ENCODE results near the gene ERICH2. TPM values are rescaled to one million over a fixed set of nuclear protein-coding genes. Genes with fewer than 3 reads are reported as not detected.

Gene ERICH2
- polyA plus RNA-seq, 1 experiment: not detected

DNA sequence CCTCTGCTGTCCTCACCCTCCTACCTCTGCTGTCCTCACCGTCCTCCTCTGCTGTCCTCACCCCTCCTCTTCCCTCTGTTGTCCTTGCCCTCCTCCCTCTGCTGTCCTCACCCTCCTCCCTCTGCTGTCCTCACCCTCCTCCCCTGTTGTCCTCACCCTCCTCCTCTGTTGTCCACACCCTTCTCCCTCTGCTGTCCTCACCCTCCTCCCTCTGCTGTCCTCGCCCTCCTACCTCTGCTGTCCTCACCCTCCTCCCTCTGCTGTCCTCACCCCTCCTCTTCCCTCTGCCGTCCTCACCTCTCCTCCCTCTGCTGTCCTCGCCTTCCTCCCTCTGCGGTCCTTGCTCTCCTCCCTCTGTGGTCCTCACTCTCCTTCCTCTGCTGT lies 58.3 kb downstream of the ERICH2 start:
- no peak overlapping the region for H3K4me3 ChIP-seq (ENCODE audit: low read depth, low read length)
- TF ChIP-seq, protein P1, sequence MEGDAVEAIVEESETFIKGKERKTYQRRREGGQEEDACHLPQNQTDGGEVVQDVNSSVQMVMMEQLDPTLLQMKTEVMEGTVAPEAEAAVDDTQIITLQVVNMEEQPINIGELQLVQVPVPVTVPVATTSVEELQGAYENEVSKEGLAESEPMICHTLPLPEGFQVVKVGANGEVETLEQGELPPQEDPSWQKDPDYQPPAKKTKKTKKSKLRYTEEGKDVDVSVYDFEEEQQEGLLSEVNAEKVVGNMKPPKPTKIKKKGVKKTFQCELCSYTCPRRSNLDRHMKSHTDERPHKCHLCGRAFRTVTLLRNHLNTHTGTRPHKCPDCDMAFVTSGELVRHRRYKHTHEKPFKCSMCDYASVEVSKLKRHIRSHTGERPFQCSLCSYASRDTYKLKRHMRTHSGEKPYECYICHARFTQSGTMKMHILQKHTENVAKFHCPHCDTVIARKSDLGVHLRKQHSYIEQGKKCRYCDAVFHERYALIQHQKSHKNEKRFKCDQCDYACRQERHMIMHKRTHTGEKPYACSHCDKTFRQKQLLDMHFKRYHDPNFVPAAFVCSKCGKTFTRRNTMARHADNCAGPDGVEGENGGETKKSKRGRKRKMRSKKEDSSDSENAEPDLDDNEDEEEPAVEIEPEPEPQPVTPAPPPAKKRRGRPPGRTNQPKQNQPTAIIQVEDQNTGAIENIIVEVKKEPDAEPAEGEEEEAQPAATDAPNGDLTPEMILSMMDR (IDR thresholded peaks at IDR 0.05; ENCODE audit: low read depth, low read length): no peak
- H3K9me3 ChIP-seq (ENCODE audit: control insufficient read depth, insufficient read depth, low read length): no peaks in the 10 kb centered on the region; the same call in 1 of the 2 replicates
- peaks cover 25% of the 10 kb centered on the region for H3K27me3 ChIP-seq (ENCODE audit: control insufficient read depth, insufficient read depth, low read length)
- POLR2A ChIA-PET: no interaction called here
- no peak overlapping the region for H3K27ac ChIP-seq (ENCODE audit: low read depth, low read length)
- CTCF ChIA-PET: no interaction called here
- no peak for DNase-seq (ENCODE audit: low read depth, low spot score)

DNA sequence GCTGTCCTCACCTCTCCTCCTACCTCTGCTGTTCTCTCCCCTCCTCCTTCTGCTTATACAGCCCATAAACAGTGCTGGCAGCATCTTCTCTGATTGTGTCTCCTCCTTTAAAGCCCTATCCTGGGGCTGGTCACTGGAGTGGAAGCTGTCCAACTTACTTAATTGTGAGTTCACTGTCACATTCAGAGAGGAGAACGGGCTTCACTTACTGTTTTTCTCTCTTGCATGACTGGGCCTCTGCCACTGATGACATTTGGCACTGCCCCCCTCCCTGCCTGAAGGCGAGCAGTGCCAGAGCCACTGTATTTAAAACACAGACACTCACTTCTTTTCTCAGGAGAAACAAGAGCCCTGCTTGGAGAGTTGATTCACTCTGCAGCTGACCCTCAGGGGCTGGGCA lies 58.9 kb downstream of the ERICH2 start:
- TF ChIP-seq, protein P1 (IDR thresholded peaks at IDR 0.05; ENCODE audit: low read depth, low read length): no peak
- Histone ChIP-seq H3K27ac (ENCODE audit: low read depth, low read length) (no peak overlapping the region), H3K27me3 (ENCODE audit: control insufficient read depth, insufficient read depth, low read length) (peaks cover 20% of the 10 kb centered on the region), H3K9me3 (ENCODE audit: control insufficient read depth, insufficient read depth, low read length) (no peaks in the 10 kb centered on the region), H3K4me3 (ENCODE audit: low read depth, low read length) (no peak overlapping the region)
- ChIA-PET POLR2A (no interaction called here), CTCF (interaction anchor here (0.7 kb wide), 1 partner anchor 471 kb away, joined by 5 read pairs; no protein-coding TSS in a partner anchor)
- DNase-seq (ENCODE audit: low read depth, low spot score): no peak

GRCh38 chr2:170830166-170830565 lies 60.0 kb downstream of the ERICH2 start:
- Histone ChIP-seq H3K27ac (ENCODE audit: low read depth, low read length) (no peak overlapping the region), H3K9me3 (ENCODE audit: control insufficient read depth, insufficient read depth, low read length) (no peaks in the 10 kb centered on the region), H3K4me3 (ENCODE audit: low read depth, low read length) (no peak overlapping the region), H3K27me3 (ENCODE audit: control insufficient read depth, insufficient read depth, low read length) (peaks cover 13% of the 10 kb centered on the region)
- ChIA-PET POLR2A (no interaction called here), CTCF (no interaction called here)
- no peak for DNase-seq (ENCODE audit: low read depth, low spot score)
- TF ChIP-seq, protein P1 (IDR thresholded peaks at IDR 0.05; ENCODE audit: low read depth, low read length): no peak

DNA sequence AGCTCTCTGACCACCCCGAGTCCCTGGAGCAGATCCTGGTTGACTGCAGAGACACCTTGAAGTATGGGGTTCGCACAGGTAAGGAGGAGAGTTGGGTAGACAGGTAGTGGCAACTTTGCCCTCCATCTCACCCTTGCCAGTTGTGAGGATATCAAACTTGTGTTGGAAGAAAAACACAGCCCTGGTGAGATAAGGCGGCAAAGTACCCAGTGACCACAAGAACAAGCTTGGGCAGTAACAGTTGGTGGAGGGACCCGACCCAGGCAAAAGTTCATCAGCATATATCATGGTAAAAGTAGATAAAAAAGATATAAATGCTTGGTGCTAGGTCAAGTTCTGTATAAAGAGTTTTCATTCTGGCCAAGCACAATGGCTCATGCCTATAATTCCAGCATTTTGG lies 60.9 kb downstream of the ERICH2 start:
- Histone ChIP-seq H3K9me3 (ENCODE audit: control insufficient read depth, insufficient read depth, low read length) (no peaks in the 10 kb centered on the region), H3K4me3 (ENCODE audit: low read depth, low read length) (no peak overlapping the region), H3K27me3 (ENCODE audit: control insufficient read depth, insufficient read depth, low read length) (peaks cover 11% of the 10 kb centered on the region), H3K27ac (ENCODE audit: low read depth, low read length) (no peak overlapping the region)
- TF ChIP-seq, protein P1 (IDR thresholded peaks at IDR 0.05; ENCODE audit: low read depth, low read length): no peak
- CTCF ChIA-PET: no interaction called here
- POLR2A ChIA-PET: no interaction called here
- DNase-seq (ENCODE audit: low read depth, low spot score): no peak

DNA sequence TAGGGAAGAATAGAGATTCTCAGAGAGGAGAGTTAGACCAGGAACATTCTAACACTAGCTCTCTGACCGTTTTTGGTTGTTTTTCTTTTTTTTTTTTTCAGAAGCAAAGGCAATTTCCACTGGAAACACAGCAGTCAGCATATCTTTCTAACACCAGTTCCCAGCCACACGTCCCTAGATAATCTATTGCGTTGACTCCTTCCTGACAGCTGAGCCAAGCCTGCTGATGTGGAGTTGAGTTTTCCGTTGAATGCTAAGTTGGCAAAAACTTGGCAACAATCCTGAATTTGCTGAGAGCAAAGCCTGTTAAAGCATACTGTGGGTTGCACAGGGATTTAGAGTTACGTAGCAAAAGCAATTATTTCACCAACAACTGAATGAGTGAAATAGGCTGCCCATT lies 65.8 kb downstream of the ERICH2 start:
- peaks cover 2% of the 10 kb centered on the region for H3K27me3 ChIP-seq (ENCODE audit: control insufficient read depth, insufficient read depth, low read length)
- POLR2A ChIA-PET: no interaction called here
- CTCF ChIA-PET: no interaction called here
- H3K9me3 ChIP-seq (ENCODE audit: control insufficient read depth, insufficient read depth, low read length): no peaks in the 10 kb centered on the region
- TF ChIP-seq, protein P1 (IDR thresholded peaks at IDR 0.05; ENCODE audit: low read depth, low read length): no peak
- DNase-seq (ENCODE audit: low read depth, low spot score): no peak
- no peak overlapping the region for H3K27ac ChIP-seq (ENCODE audit: low read depth, low read length)
- H3K4me3 ChIP-seq (ENCODE audit: low read depth, low read length): no peak overlapping the region
